ENCODE data around the gene ZSCAN10. TPM values are rescaled to one million over a fixed set of nuclear protein-coding genes. Genes with fewer than 3 reads are reported as not detected.

ZSCAN10 gene
- total and polyA plus RNA-seq, 9 of the 15 experiments (the other 6 are each of a cell fraction or from before 2014, with no cell fraction given): 0.22 TPM; not detected in 8

GRCh38 chr16:3112058-3112880 lies 13.2 kb upstream of the ZSCAN10 start, which contains the start of gene ZNF205 (continued):
- TF ChIP-seq ZNF311 (CRISPR knock-in tag; IDR thresholded peaks at IDR 0.05) (no peak), HNRNPL (IDR thresholded peaks at IDR 0.05; ENCODE audit: low read depth, low read length) (no peak), ZNF253 (CRISPR knock-in tag; conservative IDR thresholded peaks at IDR 0.05) (no peak), ZNF140 (CRISPR knock-in tag; IDR thresholded peaks at IDR 0.05) (no peak), HDAC1 (IDR thresholded peaks at IDR 0.05) (peak in 1 of 2 experiments; percentile 67; a peak in 1 of 4 replicates), ZNF212 (CRISPR knock-in tag; IDR thresholded peaks at IDR 0.05) (no peak), GABPB2 (CRISPR knock-in tag; conservative IDR thresholded peaks at IDR 0.05) (no peak), SIX5 (IDR thresholded peaks at IDR 0.05; ENCODE audit: borderline replicate concordance in 1 of 2, insufficient read depth in 1 of 2, low read depth in 1 of 2, low read length in 2 of 2) (peak in 1 of 2 experiments; percentile 38; a peak in 2 of 4 replicates), POLR2G (IDR thresholded peaks at IDR 0.05; ENCODE audit: low read depth, low read length) (peak; percentile 72), MXI1 (IDR thresholded peaks at IDR 0.05; ENCODE audit: low read depth, low read length) (0 out of 2 replicates have a peak, but pooled peaks have one; percentile 34), ZNF507 (tag; conservative IDR thresholded peaks at IDR 0.05) (no peak), SLC30A9 (CRISPR knock-in tag; IDR thresholded peaks at IDR 0.05) (no peak), NFIC (IDR thresholded peaks at IDR 0.05) (peak; percentile 31; the same call in 1 of the 2 replicates), RBM39 (optimal IDR thresholded peaks at IDR 0.05; ENCODE audit: low read depth, low read length) (no peak), CBX2 (IDR thresholded peaks at IDR 0.05; ENCODE audit: insufficient read depth, low read length, poor library complexity, severe bottlenecking) (no peak), ESRRA (IDR thresholded peaks at IDR 0.05; ENCODE audit: borderline replicate concordance, low read depth) (peak; percentile 28; the same call in 1 of the 2 replicates), SRSF3 (IDR thresholded peaks at IDR 0.05; ENCODE audit: insufficient read depth, low read length) (no peak), CBFB (CRISPR knock-in tag; IDR thresholded peaks at IDR 0.05) (no peak), TAF9B (IDR thresholded peaks at IDR 0.05; ENCODE audit: partially characterized antibody) (peak; percentile 81), GABPA (tag; conservative IDR thresholded peaks at IDR 0.05; ENCODE audit: low read depth) (peak; percentile 98), ZNF121 (CRISPR knock-in tag; conservative IDR thresholded peaks at IDR 0.05) (no peak), BHLHE40 (IDR thresholded peaks at IDR 0.05; ENCODE audit: low read length) (peak; percentile 52; the same call in 1 of the 2 replicates), ZNF75A (CRISPR knock-in tag; IDR thresholded peaks at IDR 0.05) (no peak), ZFP36 (IDR thresholded peaks at IDR 0.05; ENCODE audit: low read depth, low read length, partially characterized antibody) (no peak), ZC3H11A (IDR thresholded peaks at IDR 0.05; ENCODE audit: low read depth, low read length) (peak; percentile 78; the same call in 1 of the 2 replicates)
- TF ChIP-seq, protein P1, sequence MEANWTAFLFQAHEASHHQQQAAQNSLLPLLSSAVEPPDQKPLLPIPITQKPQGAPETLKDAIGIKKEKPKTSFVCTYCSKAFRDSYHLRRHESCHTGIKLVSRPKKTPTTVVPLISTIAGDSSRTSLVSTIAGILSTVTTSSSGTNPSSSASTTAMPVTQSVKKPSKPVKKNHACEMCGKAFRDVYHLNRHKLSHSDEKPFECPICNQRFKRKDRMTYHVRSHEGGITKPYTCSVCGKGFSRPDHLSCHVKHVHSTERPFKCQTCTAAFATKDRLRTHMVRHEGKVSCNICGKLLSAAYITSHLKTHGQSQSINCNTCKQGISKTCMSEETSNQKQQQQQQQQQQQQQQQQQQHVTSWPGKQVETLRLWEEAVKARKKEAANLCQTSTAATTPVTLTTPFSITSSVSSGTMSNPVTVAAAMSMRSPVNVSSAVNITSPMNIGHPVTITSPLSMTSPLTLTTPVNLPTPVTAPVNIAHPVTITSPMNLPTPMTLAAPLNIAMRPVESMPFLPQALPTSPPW (CRISPR knock-in tag; IDR thresholded peaks at IDR 0.05): peak; percentile 87
- TF ChIP-seq, protein P2, sequence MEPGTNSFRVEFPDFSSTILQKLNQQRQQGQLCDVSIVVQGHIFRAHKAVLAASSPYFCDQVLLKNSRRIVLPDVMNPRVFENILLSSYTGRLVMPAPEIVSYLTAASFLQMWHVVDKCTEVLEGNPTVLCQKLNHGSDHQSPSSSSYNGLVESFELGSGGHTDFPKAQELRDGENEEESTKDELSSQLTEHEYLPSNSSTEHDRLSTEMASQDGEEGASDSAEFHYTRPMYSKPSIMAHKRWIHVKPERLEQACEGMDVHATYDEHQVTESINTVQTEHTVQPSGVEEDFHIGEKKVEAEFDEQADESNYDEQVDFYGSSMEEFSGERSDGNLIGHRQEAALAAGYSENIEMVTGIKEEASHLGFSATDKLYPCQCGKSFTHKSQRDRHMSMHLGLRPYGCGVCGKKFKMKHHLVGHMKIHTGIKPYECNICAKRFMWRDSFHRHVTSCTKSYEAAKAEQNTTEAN (CRISPR knock-in tag; IDR thresholded peaks at IDR 0.05): no peak
